Left ventricle myocardium superior (tissue), 1 donor: ENCODE results near the gene ETV6. TPM values are rescaled to one million over a fixed set of nuclear protein-coding genes. Genes with fewer than 3 reads are reported as not detected.

Experiments
- ATAC-seq: fragments of 200-7000 bp; cut with Tn5 transposase; one replicate; pipeline ENCODE4 v1.9.1; 2020; ENCODE audit warnings: mild to moderate bottlenecking, moderate library complexity
- DNase-seq: peaks from one replicate; pipeline ENCODE4 v3.0.0-alpha.2; 2020
- intact Hi-C: fragments of 100-400 bp; cut with micrococcal nuclease; formaldehyde crosslinking; loops from one replicate; pipeline ENCODE4 v1.11.0; 2022
- total RNA-seq: library from RNA; stranded (reverse); fragmentation: NEBNext Ultra II Directional; extraction: Animal tissue kit (Norgen Biotek cat#: 25700); gene quantifications from one replicate; pipeline ENCODE4 v1.2.1, GENCODE V29; 2021
- donor health status: DM: no; HTN: yes; CAD: no; lungs with severe emphysema.

The ETV6 gene
- total RNA-seq, 1 donor from 2014 or later = 14.7 TPM

GRCh38 chr12:11707535-11707934, 58.1 kb downstream of the ETV6 start:
- DNase-seq (peak; percentile 59), ATAC-seq (peak; percentile 81)
- intact Hi-C loops = no loop called here

- ATAC-seq = no peak
- no peak for DNase-seq
- intact Hi-C loops = no loop called here
Measured at GRCh38 chr12:11709513-11709912, 60.0 kb downstream of the ETV6 start.

DNA sequence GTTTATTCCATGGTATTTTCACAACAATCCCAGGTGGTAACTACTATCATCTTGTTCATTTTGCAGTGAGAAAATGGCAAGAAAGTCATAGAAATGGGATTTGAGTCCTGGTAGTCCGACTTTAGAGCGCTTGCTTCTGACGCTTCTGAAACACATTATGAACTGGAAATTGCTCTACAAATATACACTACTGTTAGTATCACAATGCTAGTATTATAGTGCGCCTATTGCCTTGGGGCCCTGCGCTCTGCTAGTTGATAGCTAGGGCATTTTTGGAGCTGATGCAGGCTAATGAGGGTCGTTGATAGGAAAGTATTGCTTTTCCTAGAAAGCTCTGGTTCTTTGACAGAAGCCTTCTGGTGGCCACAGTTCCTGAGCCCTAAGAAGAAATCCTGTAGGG, 61.0 kb downstream of the ETV6 start:
- no peak for DNase-seq
- intact Hi-C loops = no loop called here
- no peak for ATAC-seq

GRCh38 chr12:11710906-11711305, 61.4 kb downstream of the ETV6 start:
- ATAC-seq (no peak), DNase-seq (no peak)
- intact Hi-C loops = no loop called here

GRCh38 chr12:11711651-11712327, 62.3 kb downstream of the ETV6 start:
- no peak for ATAC-seq
- intact Hi-C loops = no loop called here

GRCh38 chr12:11712491-11712890, 63.0 kb downstream of the ETV6 start:
- intact Hi-C loops = no loop called here
- ATAC-seq = no peak
- no peak for DNase-seq

More at GRCh38 chr12:11711651-11712327, 62.3 kb downstream of the ETV6 start:
- no peak for DNase-seq

GRCh38 chr12:11713202-11713601, 63.7 kb downstream of the ETV6 start:
- DNase-seq (no peak), ATAC-seq (no peak)
- intact Hi-C loops = no loop called here

- DNase-seq = no peak
- ATAC-seq = no peak
- intact Hi-C loops = no loop called here
Measured at GRCh38 chr12:11714626-11715025, 65.2 kb downstream of the ETV6 start.

DNA sequence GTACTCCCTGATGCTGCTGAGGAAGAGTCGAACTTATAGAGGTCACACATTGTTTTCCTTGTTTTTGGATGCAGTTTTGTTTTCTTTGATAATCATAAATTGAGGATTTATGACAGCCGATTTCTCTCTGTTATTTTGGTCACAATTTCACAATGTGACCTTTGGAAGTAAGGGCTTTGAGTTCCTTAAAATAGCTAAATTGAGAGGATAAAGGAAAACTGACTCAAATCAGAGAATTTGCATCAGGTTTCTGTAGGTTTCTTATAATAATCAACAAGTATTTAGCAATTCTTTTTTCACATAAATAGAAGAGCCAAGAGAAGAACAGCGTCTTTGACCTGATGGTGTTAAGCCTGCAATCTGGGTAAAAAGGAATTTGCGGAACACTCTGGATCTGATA, 66.1 kb downstream of the ETV6 start:
- ATAC-seq (no peak), DNase-seq (no peak)
- intact Hi-C loops = no loop called here

DNA sequence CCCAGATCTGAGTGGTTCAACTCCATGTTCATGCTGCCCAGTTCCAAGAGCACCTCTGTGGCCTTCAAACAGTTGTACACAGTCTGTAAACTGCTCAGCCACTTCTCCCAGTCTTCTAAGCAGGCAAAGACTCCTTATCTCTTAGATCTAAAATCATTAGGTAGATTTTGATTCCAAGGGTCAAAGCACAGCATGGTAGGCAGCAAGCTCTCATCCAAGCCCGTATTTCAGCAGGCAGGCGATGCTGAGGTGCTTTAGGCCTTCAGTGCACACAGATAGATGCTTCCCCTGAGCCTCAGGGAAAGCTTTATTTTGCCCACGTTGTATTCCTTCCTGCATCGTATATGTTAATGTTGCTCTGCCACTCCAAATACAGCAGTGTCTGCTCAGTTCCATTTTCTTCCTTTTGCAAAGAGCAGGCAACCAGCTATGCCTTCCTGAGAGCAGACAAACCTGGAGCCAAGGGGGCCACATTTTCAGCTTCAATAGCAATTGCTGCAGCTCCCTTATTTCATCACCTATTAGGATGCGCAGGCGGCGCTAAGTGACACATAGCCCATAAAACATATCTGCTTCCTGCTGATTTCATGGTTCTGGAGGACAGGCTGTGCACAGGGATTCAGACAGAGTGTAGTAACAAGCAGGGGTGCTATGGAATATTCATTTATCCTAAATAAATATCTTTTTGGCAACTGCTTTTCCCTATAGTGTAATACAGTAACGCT, 67.5 kb downstream of the ETV6 start:
- ATAC-seq (no peak), DNase-seq (no peak)
- intact Hi-C loops = no loop called here

DNA sequence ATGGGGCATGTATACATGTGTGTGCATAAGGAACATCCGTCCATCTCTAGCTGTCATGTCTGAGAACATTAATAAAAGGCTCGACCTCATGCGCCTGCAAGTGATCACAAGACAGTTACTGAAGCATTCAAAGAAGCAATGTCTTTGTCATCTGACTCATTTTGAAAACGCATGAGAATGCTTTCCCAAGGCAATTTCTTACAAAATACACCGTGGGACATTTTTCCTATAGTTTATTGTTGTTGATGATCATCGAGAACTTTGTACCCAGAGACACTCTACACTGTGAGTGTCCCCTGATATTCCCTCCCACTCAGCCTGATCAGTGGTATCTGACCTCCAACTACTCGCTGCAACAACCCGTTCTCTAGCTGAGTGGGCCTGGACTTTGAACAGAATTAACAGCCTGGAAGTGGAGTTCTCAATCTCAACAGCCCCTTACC, 68.1 kb downstream of the ETV6 start:
- DNase-seq (no peak), ATAC-seq (no peak)
- intact Hi-C loops = no loop called here

- ATAC-seq = no peak
- intact Hi-C loops = no loop called here
- DNase-seq = no peak
Measured at GRCh38 chr12:11718105-11718504, 68.6 kb downstream of the ETV6 start.

- DNase-seq (peak; percentile 29), ATAC-seq (peak; percentile 83)
- intact Hi-C loops = no loop called here
Measured at GRCh38 chr12:11718768-11719253, 69.3 kb downstream of the ETV6 start.

DNA sequence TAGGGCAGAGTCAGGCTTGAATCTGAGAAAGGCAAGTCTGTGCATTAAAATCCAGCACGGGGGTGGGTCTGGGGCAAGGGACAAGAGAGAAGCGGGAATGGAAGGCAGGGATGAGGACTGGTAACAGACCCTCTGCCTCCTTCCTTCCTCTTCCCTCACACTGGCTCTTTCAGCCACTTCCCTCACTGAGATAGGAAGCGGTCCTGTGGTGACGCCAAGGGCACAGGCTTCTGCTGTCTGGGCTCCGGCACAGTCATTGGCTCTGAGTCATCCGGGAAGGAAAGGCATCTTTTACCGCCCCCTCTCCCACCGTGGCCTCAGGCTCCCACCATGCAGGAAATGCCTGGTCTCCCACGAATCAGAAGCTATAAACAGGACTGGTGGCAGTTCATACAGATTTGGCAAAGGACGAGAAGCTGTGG, 70.2 kb downstream of the ETV6 start:
- ATAC-seq = peak; percentile 72
- intact Hi-C loops = no loop called here
- peak; percentile 42 for DNase-seq

- intact Hi-C loops = no loop called here
- no peak for ATAC-seq
- no peak for DNase-seq
Measured at GRCh38 chr12:11722071-11722470, 72.6 kb downstream of the ETV6 start.

GRCh38 chr12:11722578-11723138, 73.2 kb downstream of the ETV6 start:
- no peak for DNase-seq
- ATAC-seq = no peak
- intact Hi-C loops = no loop called here

GRCh38 chr12:11723993-11724392, 74.5 kb downstream of the ETV6 start:
- intact Hi-C loops = no loop called here
- DNase-seq = no peak
- ATAC-seq = peak; percentile 15

DNA sequence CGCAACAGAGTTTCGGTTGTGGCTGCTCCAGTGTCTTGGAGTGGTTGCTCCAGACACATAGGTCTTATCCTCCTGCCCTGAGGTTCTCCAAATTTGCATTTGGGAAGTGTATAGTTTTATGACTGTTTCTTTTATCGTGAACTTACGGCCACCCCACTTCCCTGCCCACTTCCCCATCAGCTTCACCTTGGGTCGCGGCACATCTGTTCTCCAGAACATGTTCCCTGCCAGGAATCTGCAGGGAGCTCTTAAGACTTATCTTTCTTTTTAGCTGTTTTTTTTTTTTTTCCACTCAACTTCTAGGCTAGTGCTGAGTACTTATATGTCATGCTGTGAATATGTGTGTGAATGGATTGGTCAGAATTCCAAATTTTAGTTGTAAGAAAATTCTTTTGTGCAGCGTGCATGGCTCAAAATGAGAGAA, 75.4 kb downstream of the ETV6 start:
- DNase-seq = no peak
- peak; percentile 63 for ATAC-seq
- intact Hi-C loops = no loop called here

- intact Hi-C loops = no loop called here
- ATAC-seq (no peak), DNase-seq (no peak)
Measured at GRCh38 chr12:11725686-11726085, 76.2 kb downstream of the ETV6 start.

DNA sequence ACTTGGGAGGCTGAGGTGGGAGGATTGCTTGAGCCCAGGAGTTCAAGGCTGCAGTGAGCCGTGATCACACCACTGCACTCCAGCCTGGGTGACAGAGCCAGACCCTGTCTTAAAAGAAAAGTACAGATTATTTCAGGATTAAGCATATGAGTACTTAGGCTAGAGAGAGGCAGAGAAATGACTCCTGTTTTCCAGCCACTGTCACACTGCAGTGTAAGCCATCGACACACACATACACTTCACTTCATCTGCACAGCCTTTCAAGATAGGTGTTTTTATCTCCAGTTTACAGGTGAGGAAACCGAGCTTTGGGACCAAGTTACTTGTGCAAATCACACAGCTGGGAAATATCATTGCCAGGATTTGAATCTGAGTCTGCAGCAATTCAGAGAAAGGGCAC, 77.2 kb downstream of the ETV6 start:
- ATAC-seq (no peak), DNase-seq (no peak)
- intact Hi-C loops = no loop called here
